K562 (cell line): ENCODE measurements around the gene DHPS. TPM values are rescaled to one million over a fixed set of nuclear protein-coding genes. Genes with fewer than 3 reads are reported as not detected.

Experiments
- ATAC-seq: fragments of 200-7000 bp; cut with Tn5 transposase; 3 replicates; pipeline ENCODE4 v1.9.1; 2020; ENCODE audit warnings: moderate library complexity
- BruUV-seq: library from RNA; stranded (reverse); fragments of 400-500 nt; replicated peaks from 2 replicates; lab custom pipeline; 2021; lab: Mats Ljungman, UMichigan
- CTCF ChIA-PET: fragments of 300-600 bp; formaldehyde crosslinking; extraction: SDS; loops from one replicate; lab custom pipeline; 2021; ENCODE audit warnings: low intra/inter-chr PET ratio; lab: Yijun Ruan, JAX
- POLR2A ChIA-PET: fragments of 300-600, 350-650 bp; sonication (Branson Sonifier 250); formaldehyde crosslinking; extraction: SDS; loops from one replicate; lab custom pipeline; 2021; ENCODE audit warnings: antibody characterized with exemption, inconsistent platforms; lab: Yijun Ruan, JAX
- DNase-seq, 4 experiments: peaks; one replicate each; pipeline versions ENCODE4 v3.0.0 to v3.0.0-alpha.2; 2011 to 2018; ENCODE audit warnings: low spot score in 3 of 4, mixed read lengths in 3 of 4; ENCODE audit errors: extremely low read depth in 1 of 4
- FAIRE-seq: peaks from 2 replicates; lab custom pipeline; 2011; peaks lifted over from hg19 to GRCh38; lab: Jason Lieb, UNC
- H2AFZ ChIP-seq: 2 replicates; pipeline ENCODE4 v1.6.0; 2011; ENCODE audit warnings: low read depth, low read length, control low read depth, inconsistent platforms
- H3K27ac ChIP-seq: fragments of 200-600 bp; 3 replicates; pipeline ENCODE4 v1.8.0; 2011; ENCODE audit warnings: low read depth, mild to moderate bottlenecking, control low read depth, inconsistent platforms, low read length, moderate library complexity, mixed read lengths; ENCODE audit errors: extremely low read depth
- H3K27me3 ChIP-seq, 2 experiments: fragments of 300-600 bp in 1 of 2; 2 replicates in 1 of 2; 3 replicates in 1 of 2; pipeline versions ENCODE4 v1.6.0 to v1.8.0; 2011; ENCODE audit warnings: inconsistent platforms in 2 of 2, low read length in 2 of 2, mild to moderate bottlenecking in 1 of 2, mixed read lengths in 1 of 2, moderate library complexity in 1 of 2; ENCODE audit not compliant: control insufficient read depth in 2 of 2, insufficient read depth in 2 of 2
- H3K36me3 ChIP-seq: fragments of 300-600 bp; 3 replicates; pipeline ENCODE4 v1.8.0; 2011; ENCODE audit warnings: mild to moderate bottlenecking, low read length, inconsistent platforms; ENCODE audit not compliant: control insufficient read depth, insufficient read depth
- H3K4me1 ChIP-seq, 2 experiments: fragments of 200-600 bp in 1 of 2; replicated peaks in 1 of 2; 2 replicates in 1 of 2; 3 replicates in 1 of 2; pipeline versions ENCODE4 v1.5.1 to v1.8.0; 2011; ENCODE audit warnings: inconsistent platforms in 2 of 2, low read length in 2 of 2, mild to moderate bottlenecking in 1 of 2, mixed read lengths in 1 of 2, moderate library complexity in 1 of 2; ENCODE audit not compliant: control insufficient read depth in 2 of 2, insufficient read depth in 2 of 2
- H3K4me2 ChIP-seq: 2 replicates; pipeline ENCODE4 v1.6.1; 2011; ENCODE audit warnings: low read length, control low read depth, inconsistent platforms, mixed read lengths; ENCODE audit not compliant: insufficient read depth
- H3K4me3 ChIP-seq: fragments of 200-600 bp; sonication (generic), shearing (Covaris generic); 2 replicates; pipeline ENCODE4 v1.5.1; 2016; ENCODE audit warnings: control low read depth, inconsistent platforms
- H3K79me2 ChIP-seq: fragments of 200-600 bp; 3 replicates; pipeline ENCODE4 v1.8.0; 2011; ENCODE audit warnings: low read length, inconsistent platforms; ENCODE audit not compliant: control insufficient read depth, insufficient read depth
- H3K9ac ChIP-seq, 2 experiments: 2 replicates each; pipeline versions ENCODE4 v1.6.0 to v1.6.1; 2011; ENCODE audit warnings: low read depth in 2 of 2, low read length in 2 of 2, control low read depth in 1 of 2, inconsistent platforms in 1 of 2, mild to moderate bottlenecking in 1 of 2, mixed read lengths in 1 of 2; ENCODE audit not compliant: insufficient read depth in 1 of 2
- H3K9me1 ChIP-seq: one replicate; pipeline ENCODE4 v1.6.0; 2011; ENCODE audit warnings: inconsistent platforms, mild to moderate bottlenecking, low read length, moderate library complexity; ENCODE audit not compliant: control insufficient read depth, insufficient read depth
- H3K9me3 ChIP-seq: replicated peaks from 2 replicates; pipeline ENCODE4 v1.5.1; 2011; ENCODE audit warnings: low read depth, low read length, inconsistent platforms; ENCODE audit not compliant: control insufficient read depth, insufficient read depth
- H4K20me1 ChIP-seq: replicated peaks from 2 replicates; pipeline ENCODE4 v1.6.1; 2011; ENCODE audit warnings: low read length, inconsistent platforms, mixed read lengths; ENCODE audit not compliant: control insufficient read depth, insufficient read depth
- BRD9 ChIP-seq: fragments of 450-650 bp; IDR thresholded peaks from 2 replicates; pipeline ENCODE4 v1.6.1; 2018; ENCODE audit warnings: low read depth; ENCODE audit not compliant: partially characterized antibody
- CHD2 ChIP-seq: IDR thresholded peaks from 2 replicates; pipeline ENCODE4 v1.6.1; 2011; ENCODE audit warnings: low read depth, low read length
- E2F3 ChIP-seq: fragments of 250-450 bp; sonication (Bioruptor Pico); IDR thresholded peaks from 2 replicates; pipeline ENCODE4 v1.4.0; 2020; ENCODE audit warnings: mild to moderate bottlenecking
- E2F4 ChIP-seq: sonication (generic); formaldehyde crosslinking; IDR thresholded peaks from 2 replicates; pipeline ENCODE4 v1.8.0; 2022; ENCODE audit warnings: mild to moderate bottlenecking, low read depth, missing genetic modification reagents
- HMBOX1 ChIP-seq: sonication (generic); IDR thresholded peaks from 2 replicates; pipeline ENCODE4 v1.6.1; 2016
- HNRNPL ChIP-seq: fragments of 200-400 bp; formaldehyde crosslinking; IDR thresholded peaks from 2 replicates; pipeline ENCODE4 v1.6.1; 2017; ENCODE audit warnings: low read depth, mild to moderate bottlenecking, low read length
- PHF21A ChIP-seq: fragments of 450-650 bp; IDR thresholded peaks from 2 replicates; pipeline ENCODE4 v1.6.1; 2017; ENCODE audit warnings: low read depth, borderline replicate concordance
- RBBP5 ChIP-seq: fragments of 200-600 bp; sonication (generic); IDR thresholded peaks from 2 replicates; pipeline ENCODE4 v1.6.1; 2012; ENCODE audit warnings: borderline replicate concordance, mild to moderate bottlenecking, low read length, control low read depth, inconsistent platforms; ENCODE audit not compliant: insufficient read depth, poor library complexity, severe bottlenecking
- SAFB2 ChIP-seq: fragments of 200-400 bp; formaldehyde crosslinking; IDR thresholded peaks from 2 replicates; pipeline ENCODE4 v1.6.1; 2018; ENCODE audit warnings: borderline replicate concordance, low read length, low read depth, moderate library complexity; ENCODE audit not compliant: severe bottlenecking
- TEAD1 ChIP-seq, 2 experiments: fragments of 450-650 bp in 1 of 2; sonication (generic) in 1 of 2; formaldehyde crosslinking; IDR thresholded peaks; 2 replicates each; pipeline versions ENCODE4 v1.4.0 to v1.8.0; 2020 to 2022; ENCODE audit warnings: mild to moderate bottlenecking in 2 of 2, missing genetic modification reagents in 1 of 2
- TFAP4 ChIP-seq: sonication (generic); formaldehyde crosslinking; IDR thresholded peaks from 2 replicates; pipeline ENCODE4 v1.8.0; 2022; ENCODE audit warnings: missing genetic modification reagents, mild to moderate bottlenecking, moderate library complexity, borderline replicate concordance
- TRIM25 ChIP-seq: fragments of 450-650 bp; IDR thresholded peaks from 2 replicates; pipeline ENCODE4 v1.7.0; 2016; ENCODE audit warnings: borderline replicate concordance
- U2AF1 ChIP-seq: fragments of 200-400 bp; formaldehyde crosslinking; optimal IDR thresholded peaks from 2 replicates; pipeline ENCODE3; 2017; ENCODE audit warnings: mild to moderate bottlenecking, low read depth, low read length, moderate library complexity
- ZBTB17 ChIP-seq: fragments of 450-650 bp; formaldehyde crosslinking; IDR thresholded peaks from 2 replicates; pipeline ENCODE4 v1.4.0; 2020; ENCODE audit warnings: mild to moderate bottlenecking
- ZNF311 ChIP-seq: fragments of 250-450 bp; sonication (Bioruptor Pico); IDR thresholded peaks from 2 replicates; pipeline ENCODE4 v1.4.0; 2020; ENCODE audit warnings: mild to moderate bottlenecking, moderate library complexity
- ZNF668 ChIP-seq: fragments of 250-450 bp; sonication (Bioruptor Pico); IDR thresholded peaks from 2 replicates; pipeline ENCODE4 v1.8.0; 2022; ENCODE audit warnings: mild to moderate bottlenecking, inconsistent platforms
- WGBS: fragments of 100-300 bp; shearing (Covaris generic); methylation state at CpG from one replicate; pipeline ENCODE4 v1.1.6; 2016; ENCODE audit warnings: low coverage, mixed read lengths; ENCODE audit not compliant: insufficient coverage; ENCODE audit errors: missing lambda C conversion rate; 5-methylcytosine and 5-hydroxymethylcytosine counted together
- in situ Hi-C: fragments of 300-500 bp; cut with MboI; formaldehyde crosslinking; loops from 4 replicates; pipeline ENCODE4 v1.15.0; 2018; ENCODE audit warnings: inconsistent platforms, mixed read lengths
- intact Hi-C: fragments of 100-400 bp; cut with micrococcal nuclease; formaldehyde crosslinking; loops from 2 replicates; pipeline ENCODE4 v1.14.2; 2022
- polyA plus RNA-seq, 8 experiments: library from polyadenylated mRNA; depleted of rRNA in 4 of 8; stranded (reverse) in 5 of 8; unstranded in 3 of 8; fragments of >200 nt; fragmentation: Nextera tagmentation in 2 of 8; fragmentation: Illumina TruSeq in 1 of 8; extraction: Ambion mirVana in 2 of 8; extraction: Trizol in 1 of 8; gene quantifications; 2 replicates each; pipeline versions ENCODE4 v1.2.1 to v1.2.3, GENCODE V29; 2011 to 2014; ENCODE audit warnings: inconsistent platforms in 1 of 8, missing spikeins in 1 of 8
- total RNA-seq, 7 experiments: library from RNA; depleted of rRNA in 6 of 7; stranded (reverse); fragments of >200 nt in 6 of 7; fragmentation: Illumina TruSeq in 2 of 7; extraction: Trizol in 2 of 7; gene quantifications; 2 replicates each; pipeline versions ENCODE4 v1.2.1 to v1.2.3, GENCODE V29; 2011 to 2021; ENCODE audit warnings: low replicate concordance in 1 of 7

Gene DHPS
- total and polyA plus RNA-seq, 9 of the 15 experiments (the other 6 are each of a cell fraction or from before 2014, with no cell fraction given) = 47.1 to 110 (median 79.9) TPM

GRCh38 chr19:12655546-12655945, 26.1 kb downstream of the DHPS start:
- intact Hi-C loops = no loop called here
- BruUV-seq = no TSS peak
- H3K36me3 ChIP-seq = peaks cover 23% of the 10 kb centered on the region; the same call in 2 of the 3 replicates
- FAIRE-seq (no peak), DNase-seq (no peak), ATAC-seq (no peak)
- no peak overlapping the region for H3K9ac ChIP-seq
- TF ChIP-seq HMBOX1 (no peak), BRD9 (no peak), RBBP5 (no peak), TFAP4 (no peak), SAFB2 (no peak), HNRNPL (no peak), CHD2 (no peak), U2AF1 (no peak), E2F3 (no peak), ZNF311 (CRISPR knock-in tag) (no peak), ZNF668 (no peak), PHF21A (no peak), ZBTB17 (CRISPR knock-in tag) (no peak), TRIM25 (no peak), E2F4 (CRISPR knock-in tag) (no peak), TEAD1 (CRISPR knock-in tag; IDR thresholded peaks at IDR 0.05) (no peak)
- no peaks in the 10 kb centered on the region for H3K27me3 ChIP-seq
- H3K4me3 ChIP-seq = no peak overlapping the region
- no peak overlapping the region for H2AFZ ChIP-seq
- in situ Hi-C loops = no loop called here
- peaks cover 4 to 8% of the 10 kb centered on the region in 2 experiments; a peak in 4 of 5 replicates for H3K4me1 ChIP-seq
- H4K20me1 ChIP-seq = no peaks in the 10 kb centered on the region
- no peaks in the 10 kb centered on the region for H3K79me2 ChIP-seq
- ChIA-PET POLR2A (interaction anchor here (0.5 kb wide), 1 partner anchor 11 kb away, joined by 5 read pairs; the partner anchor contains the start of genes MAN2B1 and WDR83), CTCF (no interaction called here)
- no peaks in the 10 kb centered on the region for H3K9me1 ChIP-seq
- WGBS = 82% methylated on average over 8 of the region's 8 CpGs
- H3K4me2 ChIP-seq = no peak overlapping the region
- H3K9me3 ChIP-seq = 0 out of 2 replicates have a peak, but pooled peaks cover 1% of the 10 kb centered on the region
- H3K27ac ChIP-seq = no peak overlapping the region
